Nephron (organoid): Measurements from ENCODE around the gene BMP6.

Experiments used
- H3K27ac Mint-ChIP-seq, 3 experiments: 2 replicates each; pipeline ENCODE4 v1.8.0; 2020; ENCODE audit warnings: mixed read lengths in 3 of 3, mild to moderate bottlenecking in 2 of 3, moderate library complexity in 1 of 3
- H3K27me3 Mint-ChIP-seq: 2 replicates; pipeline ENCODE4 v1.8.0; 2021; ENCODE audit warnings: low read depth, mild to moderate bottlenecking, moderate library complexity, mixed read lengths
- H3K36me3 Mint-ChIP-seq: 2 replicates; pipeline ENCODE4 v1.8.0; 2020; ENCODE audit warnings: low read depth, mixed read lengths
- H3K4me1 Mint-ChIP-seq: 2 replicates; pipeline ENCODE4 v1.8.0; 2020; ENCODE audit warnings: mixed read lengths
- H3K4me3 Mint-ChIP-seq, 3 experiments: 2 replicates each; pipeline ENCODE4 v1.8.0; 2020; ENCODE audit warnings: mild to moderate bottlenecking in 3 of 3, mixed read lengths in 3 of 3, moderate library complexity in 2 of 3
- H3K9me3 Mint-ChIP-seq: 2 replicates; pipeline ENCODE4 v1.8.0; 2020; ENCODE audit warnings: mixed read lengths
- TF ChIP-seq, protein P1 (sequence below), 3 experiments: fragments of 200-600 bp; sonication (generic); IDR thresholded peaks; one replicate each; pipeline ENCODE4 v1.5.0; 2021; ENCODE audit warnings: antibody characterized with exemption in 3 of 3; ENCODE audit not compliant: unreplicated experiment in 3 of 3

The BMP6 gene

GRCh38 chr6:7918403-7918802 is 192.5 kb downstream of the BMP6 start:
- Mint-ChIP-seq H3K27me3 (no peaks in the 10 kb centered on the region), H3K4me1 (no peaks in the 10 kb centered on the region), H3K27ac (no peak overlapping the region), H3K36me3 (no peaks in the 10 kb centered on the region), H3K9me3 (no peaks in the 10 kb centered on the region), H3K4me3 (no peak overlapping the region)
- TF ChIP-seq, protein P1, sequence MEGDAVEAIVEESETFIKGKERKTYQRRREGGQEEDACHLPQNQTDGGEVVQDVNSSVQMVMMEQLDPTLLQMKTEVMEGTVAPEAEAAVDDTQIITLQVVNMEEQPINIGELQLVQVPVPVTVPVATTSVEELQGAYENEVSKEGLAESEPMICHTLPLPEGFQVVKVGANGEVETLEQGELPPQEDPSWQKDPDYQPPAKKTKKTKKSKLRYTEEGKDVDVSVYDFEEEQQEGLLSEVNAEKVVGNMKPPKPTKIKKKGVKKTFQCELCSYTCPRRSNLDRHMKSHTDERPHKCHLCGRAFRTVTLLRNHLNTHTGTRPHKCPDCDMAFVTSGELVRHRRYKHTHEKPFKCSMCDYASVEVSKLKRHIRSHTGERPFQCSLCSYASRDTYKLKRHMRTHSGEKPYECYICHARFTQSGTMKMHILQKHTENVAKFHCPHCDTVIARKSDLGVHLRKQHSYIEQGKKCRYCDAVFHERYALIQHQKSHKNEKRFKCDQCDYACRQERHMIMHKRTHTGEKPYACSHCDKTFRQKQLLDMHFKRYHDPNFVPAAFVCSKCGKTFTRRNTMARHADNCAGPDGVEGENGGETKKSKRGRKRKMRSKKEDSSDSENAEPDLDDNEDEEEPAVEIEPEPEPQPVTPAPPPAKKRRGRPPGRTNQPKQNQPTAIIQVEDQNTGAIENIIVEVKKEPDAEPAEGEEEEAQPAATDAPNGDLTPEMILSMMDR (IDR thresholded peaks at IDR 0.05; ENCODE audit: unreplicated experiment in 3 of 3), result no peak

DNA sequence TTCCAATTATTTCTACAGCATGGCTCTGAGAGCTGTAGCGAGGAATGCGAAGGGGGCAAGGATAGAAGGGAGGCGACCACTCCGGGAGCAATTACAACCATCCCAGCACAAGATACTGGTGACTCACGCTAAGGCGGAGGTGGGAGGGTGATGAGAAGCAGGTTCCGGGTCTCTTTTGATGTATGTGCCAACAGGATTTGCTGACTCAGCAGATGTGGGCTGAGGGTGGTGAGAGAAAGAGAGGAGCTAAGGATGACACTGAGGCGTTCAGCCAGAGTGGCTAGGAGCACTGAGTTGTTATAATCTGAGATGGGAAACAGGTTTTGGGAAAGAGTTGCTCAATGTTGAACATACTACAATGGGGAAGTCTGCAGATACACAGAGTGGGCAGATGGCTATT is 194.0 kb downstream of the BMP6 start:
- peaks cover 8% of the 10 kb centered on the region for H3K9me3 Mint-ChIP-seq
- H3K4me3 Mint-ChIP-seq, result no peak overlapping the region
- H3K27me3 Mint-ChIP-seq, result no peaks in the 10 kb centered on the region
- H3K36me3 Mint-ChIP-seq, result no peaks in the 10 kb centered on the region
- TF ChIP-seq, protein P1 (IDR thresholded peaks at IDR 0.05; ENCODE audit: unreplicated experiment in 3 of 3), result no peak
- H3K27ac Mint-ChIP-seq, result no peak overlapping the region
- H3K4me1 Mint-ChIP-seq, result no peaks in the 10 kb centered on the region

- no peaks in the 10 kb centered on the region for H3K4me1 Mint-ChIP-seq
- H3K4me3 Mint-ChIP-seq, result no peak overlapping the region
- H3K27ac Mint-ChIP-seq, result no peak overlapping the region
- H3K9me3 Mint-ChIP-seq, result peaks cover 14% of the 10 kb centered on the region
- no peaks in the 10 kb centered on the region for H3K27me3 Mint-ChIP-seq
- TF ChIP-seq, protein P1 (IDR thresholded peaks at IDR 0.05; ENCODE audit: unreplicated experiment in 3 of 3), result no peak
- H3K36me3 Mint-ChIP-seq, result peaks cover 3% of the 10 kb centered on the region
These were observed 194.5 kb downstream of the BMP6 start for GRCh38 chr6:7920425-7920824.

GRCh38 chr6:7921046-7921445 is 195.1 kb downstream of the BMP6 start:
- no peak overlapping the region for H3K27ac Mint-ChIP-seq
- H3K36me3 Mint-ChIP-seq, result peaks cover 5% of the 10 kb centered on the region
- no peak overlapping the region for H3K4me3 Mint-ChIP-seq
- TF ChIP-seq, protein P1 (IDR thresholded peaks at IDR 0.05; ENCODE audit: unreplicated experiment in 3 of 3), result no peak
- H3K4me1 Mint-ChIP-seq, result no peaks in the 10 kb centered on the region
- peaks cover 16% of the 10 kb centered on the region for H3K9me3 Mint-ChIP-seq
- no peaks in the 10 kb centered on the region for H3K27me3 Mint-ChIP-seq

GRCh38 chr6:7921632-7922092 is 195.8 kb downstream of the BMP6 start:
- Mint-ChIP-seq H3K4me1 (no peaks in the 10 kb centered on the region), H3K27me3 (no peaks in the 10 kb centered on the region), H3K9me3 (peaks cover 16% of the 10 kb centered on the region), H3K27ac (no peak overlapping the region), H3K4me3 (no peak overlapping the region), H3K36me3 (peaks cover 5% of the 10 kb centered on the region)
- TF ChIP-seq, protein P1 (IDR thresholded peaks at IDR 0.05; ENCODE audit: unreplicated experiment in 3 of 3), result no peak

DNA sequence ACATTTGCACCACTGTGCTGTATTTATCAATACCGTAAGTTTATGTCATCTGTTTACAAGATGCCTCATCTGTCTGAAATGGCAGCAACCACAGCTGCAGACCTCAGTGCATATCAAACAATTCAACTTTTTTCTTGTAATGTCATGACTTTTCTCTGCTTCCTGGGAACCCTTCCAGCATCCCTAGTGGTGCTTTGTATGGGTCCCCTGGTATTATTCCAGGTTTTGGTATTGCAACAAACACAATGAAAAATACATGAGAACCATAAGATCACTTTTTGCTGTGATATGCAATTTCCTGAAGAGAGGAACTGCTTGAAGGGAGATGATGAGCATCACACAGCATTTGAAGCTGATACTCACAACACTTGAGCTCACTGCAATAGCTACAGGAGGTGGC is 196.7 kb downstream of the BMP6 start:
- TF ChIP-seq, protein P1 (IDR thresholded peaks at IDR 0.05; ENCODE audit: unreplicated experiment in 3 of 3), result no peak
- Mint-ChIP-seq H3K27me3 (no peaks in the 10 kb centered on the region), H3K4me3 (no peak overlapping the region), H3K4me1 (no peaks in the 10 kb centered on the region), H3K27ac (no peak overlapping the region), H3K9me3 (peaks cover 18% of the 10 kb centered on the region), H3K36me3 (peaks cover 5% of the 10 kb centered on the region)
